ENCODE results near the gene STX10.

DNA sequence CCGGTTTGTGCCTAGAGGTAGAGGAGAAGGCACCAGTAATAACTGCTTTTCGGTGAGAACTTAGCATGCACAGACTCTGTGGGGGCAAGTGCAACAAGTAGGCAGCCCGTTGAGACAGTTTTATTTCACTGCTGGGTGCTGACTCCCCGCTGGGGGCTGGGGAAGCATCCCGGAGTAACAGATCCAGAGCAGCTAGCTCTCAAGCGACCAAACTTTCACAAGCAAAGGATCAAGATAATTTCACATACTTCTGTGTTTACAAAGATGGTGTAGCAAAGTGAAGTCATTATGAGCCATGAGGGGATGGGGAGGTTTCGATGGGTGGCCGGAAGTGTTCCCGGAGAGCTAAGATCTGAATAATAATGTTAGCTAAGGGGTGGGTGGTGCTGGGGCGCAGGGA, 29.4 kb downstream of the STX10 start:
- TF ChIP-seq ZNF274 (IDR thresholded peaks at IDR 0.05; ENCODE audit: low read depth, low read length) (no peak), YY1 (IDR thresholded peaks at IDR 0.05; ENCODE audit: insufficient read depth, insufficient read length) (no peak)

All from NT2/D1 (cell line).